Measurements from ENCODE around the gene MC1R.
"Not testable (repeated sequence)": the region's sequence is repeated elsewhere in the genome, so short reads cannot be mapped to it uniquely, and the experiment has no call there.

Gene MC1R

GRCh38 chr16:89913408-89914387 lies 5.0 kb upstream of the MC1R start:
- no peak for DNase-seq (ENCODE audit: low read depth)

- DNase-seq (ENCODE audit: low read depth) = not testable (repeated sequence)
Observed at GRCh38 chr16:89914642-89915285, 3.9 kb upstream of the MC1R start.

GRCh38 chr16:89915303-89916232 lies 3.1 kb upstream of the MC1R start:
- no peak for DNase-seq (ENCODE audit: low read depth)

- peak; percentile 73 for DNase-seq (ENCODE audit: low read depth)
Observed at GRCh38 chr16:89917773-89918452, 749 bp upstream of the MC1R start.

- no peak for DNase-seq (ENCODE audit: low read depth)
Observed at GRCh38 chr16:89919535-89920406, 1.1 kb downstream of the MC1R start.

- DNase-seq (ENCODE audit: low read depth) = no peak
Observed at GRCh38 chr16:89920723-89921122, 2.1 kb downstream of the MC1R start.

- no peak for DNase-seq (ENCODE audit: low read depth)
Observed at GRCh38 chr16:89921131-89921701, 2.6 kb downstream of the MC1R start.

- DNase-seq (ENCODE audit: low read depth) = no peak
Observed at GRCh38 chr16:89921702-89922476, 3.2 kb downstream of the MC1R start.

GRCh38 chr16:89922477-89922883 lies 3.8 kb downstream of the MC1R start:
- DNase-seq (ENCODE audit: low read depth) = no peak

GRCh38 chr16:89922884-89923639 lies 4.4 kb downstream of the MC1R start, which contains the start of gene TUBB3:
Gene TUBB3 (plus strand): TSS chr16:89923342. CDS start chr16:89923402, 60 bp downstream.
- no peak for DNase-seq (ENCODE audit: low read depth)

GRCh38 chr16:89923640-89924296 lies 5.1 kb downstream of the MC1R start:
- no peak for DNase-seq (ENCODE audit: low read depth)

- no peak for DNase-seq (ENCODE audit: low read depth)
Observed at GRCh38 chr16:89924297-89924924, 5.7 kb downstream of the MC1R start.

- DNase-seq (ENCODE audit: low read depth) = no peak
Observed at GRCh38 chr16:89924925-89925307, 6.3 kb downstream of the MC1R start.

GRCh38 chr16:89925596-89926079 lies 7.0 kb downstream of the MC1R start:
- DNase-seq (ENCODE audit: low read depth) = no peak

GRCh38 chr16:89931305-89931896 lies 12.7 kb downstream of the MC1R start:
- no peak for DNase-seq (ENCODE audit: low read depth)

GRCh38 chr16:89931964-89932363 lies 13.3 kb downstream of the MC1R start:
- no peak for DNase-seq (ENCODE audit: low read depth)

- not testable (repeated sequence) for DNase-seq (ENCODE audit: low read depth)
Observed at GRCh38 chr16:89934019-89934418, 15.4 kb downstream of the MC1R start.

Measured in activated T-helper 1 cell treated with Interleukin-2 at 50 U/mL for 16 hours (primary cell).